ENCODE data around the gene PCGF6. TPM values are rescaled to one million over a fixed set of nuclear protein-coding genes. Genes with fewer than 3 reads are reported as not detected.

Gene PCGF6
- total RNA-seq, 2 experiments from 2014 or later: 17.0 to 17.2 TPM

GRCh38 chr10:103291588-103291987 is 59.4 kb downstream of the PCGF6 start:
- ATAC-seq (no peak), DNase-seq (no peak)
- H3K4me1 Mint-ChIP-seq: no peaks in the 10 kb centered on the region
- peaks cover 40% of the 10 kb centered on the region for H3K27me3 Mint-ChIP-seq
- H3K4me3 Mint-ChIP-seq: no peak overlapping the region
- no peaks in the 10 kb centered on the region for H3K9me3 Mint-ChIP-seq (ENCODE audit: low read depth)
- CTCF ChIA-PET: no interaction called here
- H3K36me3 Mint-ChIP-seq: no peaks in the 10 kb centered on the region
- no peak overlapping the region for H3K27ac Mint-ChIP-seq

- Mint-ChIP-seq H3K36me3 (no peaks in the 10 kb centered on the region), H3K27me3 (peaks cover 43% of the 10 kb centered on the region), H3K4me1 (no peaks in the 10 kb centered on the region), H3K4me3 (no peak overlapping the region), H3K27ac (no peak overlapping the region), H3K9me3 (ENCODE audit: low read depth) (no peaks in the 10 kb centered on the region)
- ATAC-seq: no peak
- CTCF ChIA-PET: no interaction called here
- DNase-seq: no peak
Observed at GRCh38 chr10:103287992-103288391, 62.9 kb downstream of the PCGF6 start.

GRCh38 chr10:103284170-103284569 is 66.8 kb downstream of the PCGF6 start:
- ATAC-seq: no peak
- CTCF ChIA-PET: no interaction called here
- peaks cover 68% of the 10 kb centered on the region for H3K27me3 Mint-ChIP-seq

GRCh38 chr10:103282961-103283360 is 68.0 kb downstream of the PCGF6 start:
- Mint-ChIP-seq H3K4me1 (peaks cover 3% of the 10 kb centered on the region), H3K4me3 (no peak overlapping the region), H3K27me3 (peaks cover 69% of the 10 kb centered on the region), H3K27ac (no peak overlapping the region), H3K9me3 (ENCODE audit: low read depth) (no peaks in the 10 kb centered on the region), H3K36me3 (peaks cover 1% of the 10 kb centered on the region)
- DNase-seq (no peak), ATAC-seq (no peak)
- CTCF ChIA-PET: no interaction called here

More at GRCh38 chr10:103284170-103284569, 66.8 kb downstream of the PCGF6 start:
- Mint-ChIP-seq H3K4me1 (no peaks in the 10 kb centered on the region), H3K27ac (no peak overlapping the region), H3K4me3 (no peak overlapping the region), H3K9me3 (ENCODE audit: low read depth) (no peaks in the 10 kb centered on the region), H3K36me3 (no peaks in the 10 kb centered on the region)
- no peak for DNase-seq

- Mint-ChIP-seq H3K9me3 (ENCODE audit: low read depth) (no peaks in the 10 kb centered on the region), H3K4me3 (no peak overlapping the region), H3K27ac (no peak overlapping the region), H3K27me3 (peaks cover 70% of the 10 kb centered on the region), H3K4me1 (peaks cover 13% of the 10 kb centered on the region), H3K36me3 (peaks cover 1% of the 10 kb centered on the region)
- CTCF ChIA-PET: no interaction called here
- ATAC-seq (no peak), DNase-seq (no peak)
Observed at GRCh38 chr10:103281753-103282152, 69.2 kb downstream of the PCGF6 start.

GRCh38 chr10:103280506-103280905 is 70.4 kb downstream of the PCGF6 start:
- Mint-ChIP-seq H3K27ac (no peak overlapping the region), H3K36me3 (peaks cover 1% of the 10 kb centered on the region), H3K4me1 (peaks cover 15% of the 10 kb centered on the region), H3K27me3 (peaks cover 77% of the 10 kb centered on the region), H3K9me3 (ENCODE audit: low read depth) (no peaks in the 10 kb centered on the region), H3K4me3 (no peak overlapping the region)
- CTCF ChIA-PET: interaction anchor here (0.8 kb wide), 1 partner anchor 11 kb away, joined by 3 read pairs; no protein-coding TSS in a partner anchor
- no peak for ATAC-seq
- no peak for DNase-seq

GRCh38 chr10:103280031-103280430 is 70.9 kb downstream of the PCGF6 start:
- DNase-seq (no peak), ATAC-seq (no peak)
- peaks cover 82% of the 10 kb centered on the region for H3K27me3 Mint-ChIP-seq
- H3K4me3 Mint-ChIP-seq: no peak overlapping the region
- no peak overlapping the region for H3K27ac Mint-ChIP-seq
- H3K9me3 Mint-ChIP-seq (ENCODE audit: low read depth): no peaks in the 10 kb centered on the region
- peaks cover 1% of the 10 kb centered on the region for H3K36me3 Mint-ChIP-seq
- CTCF ChIA-PET: interaction anchor here (2.1 kb wide), 1 partner anchor 36 kb away, joined by 8 read pairs; no protein-coding TSS in a partner anchor
- H3K4me1 Mint-ChIP-seq: peaks cover 15% of the 10 kb centered on the region

- H3K27ac Mint-ChIP-seq: no peak overlapping the region
- peaks cover 1% of the 10 kb centered on the region for H3K36me3 Mint-ChIP-seq
- peaks cover 78% of the 10 kb centered on the region for H3K27me3 Mint-ChIP-seq
- peaks cover 15% of the 10 kb centered on the region for H3K4me1 Mint-ChIP-seq
- no peak for ATAC-seq
- CTCF ChIA-PET: interaction anchor here (2.1 kb wide), 1 partner anchor 35 kb away, joined by 8 read pairs; no protein-coding TSS in a partner anchor
- H3K9me3 Mint-ChIP-seq (ENCODE audit: low read depth): no peaks in the 10 kb centered on the region
- H3K4me3 Mint-ChIP-seq: peak overlapping the region; percentile 44
- DNase-seq: peak; percentile 55
Observed at GRCh38 chr10:103278862-103279298, 72.1 kb downstream of the PCGF6 start.

GRCh38 chr10:103278537-103278823 is 72.5 kb downstream of the PCGF6 start:
- peaks cover 78% of the 10 kb centered on the region for H3K27me3 Mint-ChIP-seq
- ATAC-seq: no peak
- CTCF ChIA-PET: interaction anchor here (2.1 kb wide), 1 partner anchor 35 kb away, joined by 8 read pairs; no protein-coding TSS in a partner anchor
- peak overlapping the region; percentile 44 for H3K4me3 Mint-ChIP-seq
- H3K36me3 Mint-ChIP-seq: peaks cover 1% of the 10 kb centered on the region
- no peak overlapping the region for H3K27ac Mint-ChIP-seq
- DNase-seq: no peak
- H3K9me3 Mint-ChIP-seq (ENCODE audit: low read depth): no peaks in the 10 kb centered on the region
- H3K4me1 Mint-ChIP-seq: peaks cover 15% of the 10 kb centered on the region

GRCh38 chr10:103277713-103278536 is 73.0 kb downstream of the PCGF6 start:
- H3K27me3 Mint-ChIP-seq: peaks cover 73% of the 10 kb centered on the region

GRCh38 chr10:103276896-103277712 is 73.8 kb downstream of the PCGF6 start, which contains the start of gene INA:
Gene INA, plus strand, starts transcription at chr10:103277138. Its CDS starts 74 bp downstream, at chr10:103277212.
- DNase-seq: peak; percentile 46
- CTCF ChIA-PET: interaction anchor here (0.7 to 1.1 kb wide), 3 partner anchors 33 to 359 kb away, joined by 3 to 6 read pairs (median 4); partner anchors contain the start of gene CNNM2
- Mint-ChIP-seq H3K27ac (no peak within 1 kb of the TSS), H3K36me3 (peaks cover 1% of the 10 kb centered on the region), H3K4me1 (peaks cover 15% of the 10 kb centered on the region), H3K9me3 (ENCODE audit: low read depth) (no peaks in the 10 kb centered on the region), H3K4me3 (peak within 1 kb of the TSS; percentile 45), H3K27me3 (peaks cover 70% of the 10 kb centered on the region)
- ATAC-seq: peak; percentile 55

More at GRCh38 chr10:103277713-103278536, 73.0 kb downstream of the PCGF6 start:
- DNase-seq: no peak
- Mint-ChIP-seq H3K9me3 (ENCODE audit: low read depth) (no peaks in the 10 kb centered on the region), H3K27ac (no peak overlapping the region), H3K4me3 (no peak overlapping the region), H3K36me3 (peaks cover 1% of the 10 kb centered on the region), H3K4me1 (peaks cover 15% of the 10 kb centered on the region)
- ATAC-seq: no peak
- CTCF ChIA-PET: interaction anchor here (1.1 to 2.1 kb wide), 2 partner anchors 34 to 360 kb away, joined by 6 to 8 read pairs; partner anchors contain the start of gene CNNM2

- CTCF ChIA-PET: interaction anchor here (1.0 kb wide), 1 partner anchor 122 kb away, joined by 4 read pairs; no protein-coding TSS in a partner anchor
- DNase-seq: no peak
- no peak overlapping the region for H3K27ac Mint-ChIP-seq
- H3K36me3 Mint-ChIP-seq: peaks cover 1% of the 10 kb centered on the region
- no peaks in the 10 kb centered on the region for H3K9me3 Mint-ChIP-seq (ENCODE audit: low read depth)
- peak; percentile 23 for ATAC-seq
- peaks cover 70% of the 10 kb centered on the region for H3K27me3 Mint-ChIP-seq
- H3K4me1 Mint-ChIP-seq: peaks cover 15% of the 10 kb centered on the region
- H3K4me3 Mint-ChIP-seq: peak overlapping the region; percentile 45
Observed at GRCh38 chr10:103276251-103276895, 74.6 kb downstream of the PCGF6 start.

GRCh38 chr10:103273041-103273441 is 77.9 kb downstream of the PCGF6 start:
- no peak for ATAC-seq
- Mint-ChIP-seq H3K4me1 (peaks cover 12% of the 10 kb centered on the region), H3K4me3 (no peak overlapping the region), H3K27ac (no peak overlapping the region), H3K27me3 (peaks cover 46% of the 10 kb centered on the region), H3K9me3 (ENCODE audit: low read depth) (no peaks in the 10 kb centered on the region), H3K36me3 (no peaks in the 10 kb centered on the region)
- DNase-seq: no peak
- CTCF ChIA-PET: no interaction called here

Data from activated CD8-positive, alpha-beta memory T cell treated with anti-CD3 and anti-CD28 coated beads, Interleukin-2, amount 10 ng/mL, durations not matched to agents 7 days and 5 days (primary cell).